Peyer's patch (tissue), 4 donors: ENCODE data around the gene CCDC154.

Experiments
- POLR2A ChIP-seq, 2 donors: fragments of 450-650 bp; IDR thresholded peaks; one replicate each; pipeline ENCODE4 v1.5.1; 2017; ENCODE audit warnings: antibody characterized with exemption in 2 of 2, mild to moderate bottlenecking in 2 of 2, moderate library complexity in 2 of 2
- TF ChIP-seq, protein P1 (sequence below), 6 experiments: fragments of 450-650 bp in 4 of 6; fragments of 200-600 bp in 2 of 6; sonication (generic) in 1 of 6; IDR thresholded peaks; one replicate each; pipeline ENCODE4 v1.5.1; 2017 to 2019; ENCODE audit warnings: antibody characterized with exemption in 6 of 6, mild to moderate bottlenecking in 3 of 6, moderate library complexity in 1 of 6

DNA sequence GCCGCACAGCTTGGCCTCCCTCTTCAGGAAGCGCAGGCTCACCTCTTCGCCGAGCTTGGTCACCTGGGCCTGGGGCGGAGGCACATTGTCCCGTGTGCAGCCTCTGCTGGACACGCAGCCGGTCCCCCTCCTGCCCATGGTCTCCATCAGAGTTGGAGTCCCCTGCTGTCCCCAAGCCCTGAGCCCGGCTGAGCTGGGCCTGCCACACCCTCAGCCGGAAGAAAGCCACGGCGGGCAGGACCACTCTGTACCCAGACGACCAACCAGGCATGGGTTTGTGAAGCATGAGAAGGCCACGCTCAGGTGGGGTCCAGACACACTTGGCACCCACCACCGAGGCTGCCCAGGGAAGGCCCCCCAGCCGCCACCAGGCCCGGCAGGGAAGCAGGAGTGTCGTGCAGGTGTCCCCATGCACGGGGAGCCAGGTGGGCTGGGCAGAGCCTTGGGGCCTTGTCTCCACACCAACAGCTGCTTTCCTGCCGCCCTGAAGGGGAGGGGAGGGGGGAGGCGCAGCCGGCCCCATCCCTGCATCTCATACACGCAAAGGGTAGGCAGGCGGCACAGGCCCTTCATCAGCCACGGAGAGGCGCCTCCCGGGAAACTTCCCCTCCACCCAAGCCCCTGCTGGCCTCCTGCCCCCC is 5.2 kb downstream of the CCDC154 start:
- TF ChIP-seq, protein P1, sequence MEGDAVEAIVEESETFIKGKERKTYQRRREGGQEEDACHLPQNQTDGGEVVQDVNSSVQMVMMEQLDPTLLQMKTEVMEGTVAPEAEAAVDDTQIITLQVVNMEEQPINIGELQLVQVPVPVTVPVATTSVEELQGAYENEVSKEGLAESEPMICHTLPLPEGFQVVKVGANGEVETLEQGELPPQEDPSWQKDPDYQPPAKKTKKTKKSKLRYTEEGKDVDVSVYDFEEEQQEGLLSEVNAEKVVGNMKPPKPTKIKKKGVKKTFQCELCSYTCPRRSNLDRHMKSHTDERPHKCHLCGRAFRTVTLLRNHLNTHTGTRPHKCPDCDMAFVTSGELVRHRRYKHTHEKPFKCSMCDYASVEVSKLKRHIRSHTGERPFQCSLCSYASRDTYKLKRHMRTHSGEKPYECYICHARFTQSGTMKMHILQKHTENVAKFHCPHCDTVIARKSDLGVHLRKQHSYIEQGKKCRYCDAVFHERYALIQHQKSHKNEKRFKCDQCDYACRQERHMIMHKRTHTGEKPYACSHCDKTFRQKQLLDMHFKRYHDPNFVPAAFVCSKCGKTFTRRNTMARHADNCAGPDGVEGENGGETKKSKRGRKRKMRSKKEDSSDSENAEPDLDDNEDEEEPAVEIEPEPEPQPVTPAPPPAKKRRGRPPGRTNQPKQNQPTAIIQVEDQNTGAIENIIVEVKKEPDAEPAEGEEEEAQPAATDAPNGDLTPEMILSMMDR (IDR thresholded peaks at IDR 0.05) = no peak
- no peak for TF ChIP-seq POLR2A (IDR thresholded peaks at IDR 0.05)
